Esophagus squamous epithelium (tissue), 4 donors: ENCODE results near the gene STK17B.

Experiments
- POLR2A ChIP-seq, 4 donors: fragments of 450-650 bp; IDR thresholded peaks; one replicate each; pipeline ENCODE4 v1.6.1; 2017; ENCODE audit warnings: antibody characterized with exemption in 4 of 4, mild to moderate bottlenecking in 4 of 4, moderate library complexity in 3 of 4
- TF ChIP-seq, protein P1 (sequence below), 6 experiments: fragments of 450-650 bp in 4 of 6; fragments of 200-600 bp in 2 of 6; sonication (generic) in 2 of 6; IDR thresholded peaks; one replicate each; pipeline ENCODE4 v1.5.1; 2016 to 2019; ENCODE audit warnings: antibody characterized with exemption in 6 of 6, mild to moderate bottlenecking in 4 of 6, moderate library complexity in 4 of 6

DNA sequence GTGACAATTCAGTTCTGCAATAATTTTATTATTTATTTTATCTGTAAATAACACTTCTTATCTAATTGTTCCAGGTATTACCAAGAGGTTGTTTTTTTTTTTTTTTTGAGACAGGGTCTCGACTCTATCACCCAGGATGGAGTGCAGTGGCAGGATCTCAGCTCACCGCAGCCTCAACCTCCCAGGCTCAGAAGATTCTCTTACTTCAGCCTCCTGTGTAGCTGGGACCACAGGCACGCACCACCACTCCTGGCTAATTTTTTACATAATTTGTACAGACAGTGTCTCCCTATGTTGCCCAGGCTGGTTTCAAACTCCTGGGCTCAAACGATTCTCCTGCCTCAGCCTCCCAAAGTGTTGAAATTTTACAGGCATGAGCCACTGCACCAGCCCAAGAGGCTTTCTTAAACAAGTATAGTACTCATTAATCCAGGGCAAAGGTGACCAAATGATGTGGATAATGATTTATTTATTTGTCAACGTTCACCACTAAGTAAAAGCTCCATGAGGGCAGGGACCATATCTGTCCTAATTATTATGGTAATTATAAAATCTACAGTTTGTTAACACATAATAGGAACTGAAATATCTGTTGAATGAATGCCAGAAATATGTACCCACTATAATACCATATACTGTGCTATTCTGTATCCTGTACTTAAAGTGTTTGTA lies 12.0 kb downstream of the STK17B start:
- TF ChIP-seq, protein P1, sequence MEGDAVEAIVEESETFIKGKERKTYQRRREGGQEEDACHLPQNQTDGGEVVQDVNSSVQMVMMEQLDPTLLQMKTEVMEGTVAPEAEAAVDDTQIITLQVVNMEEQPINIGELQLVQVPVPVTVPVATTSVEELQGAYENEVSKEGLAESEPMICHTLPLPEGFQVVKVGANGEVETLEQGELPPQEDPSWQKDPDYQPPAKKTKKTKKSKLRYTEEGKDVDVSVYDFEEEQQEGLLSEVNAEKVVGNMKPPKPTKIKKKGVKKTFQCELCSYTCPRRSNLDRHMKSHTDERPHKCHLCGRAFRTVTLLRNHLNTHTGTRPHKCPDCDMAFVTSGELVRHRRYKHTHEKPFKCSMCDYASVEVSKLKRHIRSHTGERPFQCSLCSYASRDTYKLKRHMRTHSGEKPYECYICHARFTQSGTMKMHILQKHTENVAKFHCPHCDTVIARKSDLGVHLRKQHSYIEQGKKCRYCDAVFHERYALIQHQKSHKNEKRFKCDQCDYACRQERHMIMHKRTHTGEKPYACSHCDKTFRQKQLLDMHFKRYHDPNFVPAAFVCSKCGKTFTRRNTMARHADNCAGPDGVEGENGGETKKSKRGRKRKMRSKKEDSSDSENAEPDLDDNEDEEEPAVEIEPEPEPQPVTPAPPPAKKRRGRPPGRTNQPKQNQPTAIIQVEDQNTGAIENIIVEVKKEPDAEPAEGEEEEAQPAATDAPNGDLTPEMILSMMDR (IDR thresholded peaks at IDR 0.05) = no peak
- no peak for TF ChIP-seq POLR2A (IDR thresholded peaks at IDR 0.05)
